ENCODE results near the gene AADAC. TPM values are rescaled to one million over a fixed set of nuclear protein-coding genes. Genes with fewer than 3 reads are reported as not detected.
"Not testable (repeated sequence)": the region's sequence is repeated elsewhere in the genome, so short reads cannot be mapped to it uniquely, and the experiment has no call there.

Gene AADAC
- total RNA-seq, 6 experiments from 2014 or later: not detected

DNA sequence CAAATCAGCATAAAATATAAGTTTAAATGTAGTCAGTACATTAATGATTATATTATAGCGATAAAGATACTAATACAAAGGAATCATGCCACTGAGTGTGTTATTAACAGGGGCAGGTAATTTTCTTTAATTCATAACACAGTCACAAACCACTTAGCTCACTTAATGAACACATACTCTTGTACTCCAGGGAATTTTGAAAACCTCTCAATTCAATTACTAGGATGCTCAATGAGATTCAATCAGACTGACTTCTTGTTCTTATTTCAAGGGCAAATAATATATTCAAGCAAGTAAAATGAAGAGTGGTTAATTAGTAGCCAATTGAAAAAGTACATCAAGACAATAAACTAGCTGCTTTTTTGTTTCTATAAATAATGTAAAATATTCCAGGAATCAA is 53.8 kb downstream of the AADAC start:
- Mint-ChIP-seq H3K9me3 (0 out of 2 replicates have a peak, but pooled peaks cover 4% of the 10 kb centered on the region), H3K36me3 (ENCODE audit: low read depth) (peaks cover 13% of the 10 kb centered on the region), H3K4me1 (ENCODE audit: low read depth) (peaks cover 55% of the 10 kb centered on the region), H3K4me3 (no peak overlapping the region), H3K27ac (no peak overlapping the region), H3K27me3 (ENCODE audit: insufficient read depth) (no peaks in the 10 kb centered on the region)
- TF ChIP-seq, protein P1, sequence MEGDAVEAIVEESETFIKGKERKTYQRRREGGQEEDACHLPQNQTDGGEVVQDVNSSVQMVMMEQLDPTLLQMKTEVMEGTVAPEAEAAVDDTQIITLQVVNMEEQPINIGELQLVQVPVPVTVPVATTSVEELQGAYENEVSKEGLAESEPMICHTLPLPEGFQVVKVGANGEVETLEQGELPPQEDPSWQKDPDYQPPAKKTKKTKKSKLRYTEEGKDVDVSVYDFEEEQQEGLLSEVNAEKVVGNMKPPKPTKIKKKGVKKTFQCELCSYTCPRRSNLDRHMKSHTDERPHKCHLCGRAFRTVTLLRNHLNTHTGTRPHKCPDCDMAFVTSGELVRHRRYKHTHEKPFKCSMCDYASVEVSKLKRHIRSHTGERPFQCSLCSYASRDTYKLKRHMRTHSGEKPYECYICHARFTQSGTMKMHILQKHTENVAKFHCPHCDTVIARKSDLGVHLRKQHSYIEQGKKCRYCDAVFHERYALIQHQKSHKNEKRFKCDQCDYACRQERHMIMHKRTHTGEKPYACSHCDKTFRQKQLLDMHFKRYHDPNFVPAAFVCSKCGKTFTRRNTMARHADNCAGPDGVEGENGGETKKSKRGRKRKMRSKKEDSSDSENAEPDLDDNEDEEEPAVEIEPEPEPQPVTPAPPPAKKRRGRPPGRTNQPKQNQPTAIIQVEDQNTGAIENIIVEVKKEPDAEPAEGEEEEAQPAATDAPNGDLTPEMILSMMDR (IDR thresholded peaks at IDR 0.05): no peak
- DNase-seq: no peak

DNA sequence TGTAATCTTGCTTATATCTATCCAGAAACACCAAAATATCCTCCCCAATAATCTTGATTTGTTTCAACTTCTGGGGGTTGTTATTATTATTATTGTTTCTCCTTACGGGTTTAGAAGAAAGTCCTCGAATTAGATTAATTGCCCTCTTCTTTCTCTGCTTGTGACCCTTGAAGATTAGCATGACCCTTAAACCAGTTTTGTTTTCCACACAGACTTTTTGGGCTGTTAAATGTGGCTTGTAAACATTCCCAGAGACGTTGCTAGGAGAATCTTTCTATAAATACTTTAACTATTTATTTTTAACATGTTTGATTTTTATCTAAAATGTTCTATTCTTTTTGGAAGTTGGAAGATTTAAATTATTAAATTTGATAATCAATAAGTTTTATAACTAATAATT is 55.3 kb downstream of the AADAC start:
- H3K27ac Mint-ChIP-seq: no peak overlapping the region
- H3K4me1 Mint-ChIP-seq (ENCODE audit: low read depth): peaks cover 40% of the 10 kb centered on the region
- DNase-seq: peak; percentile 16
- no peaks in the 10 kb centered on the region for H3K27me3 Mint-ChIP-seq (ENCODE audit: insufficient read depth)
- TF ChIP-seq, protein P1 (IDR thresholded peaks at IDR 0.05): no peak
- no peak overlapping the region for H3K4me3 Mint-ChIP-seq
- H3K36me3 Mint-ChIP-seq (ENCODE audit: low read depth): peaks cover 13% of the 10 kb centered on the region
- 0 out of 2 replicates have a peak, but pooled peaks cover 4% of the 10 kb centered on the region for H3K9me3 Mint-ChIP-seq

DNA sequence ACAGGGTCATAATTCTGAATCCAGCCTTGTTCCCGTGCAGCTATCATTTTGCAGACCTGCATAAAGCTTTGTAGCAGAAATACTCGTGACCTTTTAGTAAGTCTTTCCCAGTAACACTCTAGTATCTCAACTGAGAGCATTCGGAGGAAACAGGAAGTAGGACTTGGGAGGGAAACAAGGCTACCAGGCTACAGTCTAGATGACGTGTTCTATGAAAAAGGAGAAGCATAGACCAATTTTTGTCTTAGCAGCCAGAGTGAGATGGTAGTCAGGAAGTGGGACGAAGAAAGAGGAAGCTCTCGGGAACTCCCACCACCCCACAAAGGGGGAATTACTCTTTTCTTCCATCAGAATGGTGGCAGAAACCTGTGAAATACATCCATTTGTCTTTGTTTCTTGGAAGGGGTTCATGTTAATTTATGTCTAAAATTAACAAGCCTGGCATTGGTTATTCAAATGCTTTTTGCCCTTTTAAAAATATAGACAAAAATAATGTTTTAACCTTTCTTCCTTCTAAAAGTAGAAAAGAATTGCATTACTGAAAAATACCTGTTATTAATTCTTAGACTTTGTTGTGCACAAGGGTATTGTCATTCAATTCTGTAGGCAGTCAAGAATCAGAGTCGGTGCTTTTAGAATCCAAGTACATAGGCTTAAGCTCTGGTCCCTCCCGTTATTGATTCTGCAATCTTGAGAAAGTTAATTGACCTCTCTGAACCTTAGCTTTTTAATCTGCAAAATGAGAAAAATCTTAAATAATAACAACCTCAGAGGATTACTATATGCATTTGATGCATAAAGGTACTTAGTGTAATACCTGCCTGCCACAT is 57.9 kb downstream of the AADAC start:
- Mint-ChIP-seq H3K27me3 (ENCODE audit: insufficient read depth) (no peaks in the 10 kb centered on the region), H3K27ac (no peak overlapping the region), H3K4me1 (ENCODE audit: low read depth) (peaks cover 24% of the 10 kb centered on the region), H3K9me3 (no peaks in the 10 kb centered on the region), H3K36me3 (ENCODE audit: low read depth) (no peaks in the 10 kb centered on the region), H3K4me3 (no peak overlapping the region)
- no peak for DNase-seq
- TF ChIP-seq, protein P1 (IDR thresholded peaks at IDR 0.05): no peak

DNA sequence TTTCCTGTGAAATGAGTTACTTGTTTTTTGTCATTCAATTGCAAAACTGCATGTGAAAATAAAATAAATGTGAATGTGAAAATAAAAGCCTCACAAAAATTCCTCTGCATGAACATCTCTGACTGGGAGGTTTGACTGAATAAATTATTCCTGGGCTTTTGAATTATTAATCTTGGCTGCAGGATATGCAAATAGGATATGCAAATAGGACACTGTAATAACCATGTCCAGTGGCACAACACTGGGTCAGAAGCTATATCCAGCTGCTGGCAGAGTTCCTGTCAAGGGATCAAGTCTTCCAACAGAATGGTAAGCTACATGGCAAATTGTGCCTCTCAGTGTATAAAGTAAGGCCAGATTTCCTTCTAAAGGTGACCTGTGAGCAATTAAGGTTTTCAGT is 59.5 kb downstream of the AADAC start, which contains the start of gene SUCNR1:
TSS of gene SUCNR1 (plus strand) at position 246 of the 400 bp plus-strand sequence. CDS start 6,250 bp downstream, outside the sequence.
- Mint-ChIP-seq H3K9me3 (no peaks in the 10 kb centered on the region), H3K36me3 (ENCODE audit: low read depth) (no peaks in the 10 kb centered on the region), H3K27me3 (ENCODE audit: insufficient read depth) (no peaks in the 10 kb centered on the region), H3K4me3 (no peak within 1 kb of the TSS), H3K4me1 (ENCODE audit: low read depth) (peaks cover 18% of the 10 kb centered on the region), H3K27ac (no peak within 1 kb of the TSS)
- DNase-seq: no peak
- TF ChIP-seq, protein P1 (IDR thresholded peaks at IDR 0.05): no peak

DNA sequence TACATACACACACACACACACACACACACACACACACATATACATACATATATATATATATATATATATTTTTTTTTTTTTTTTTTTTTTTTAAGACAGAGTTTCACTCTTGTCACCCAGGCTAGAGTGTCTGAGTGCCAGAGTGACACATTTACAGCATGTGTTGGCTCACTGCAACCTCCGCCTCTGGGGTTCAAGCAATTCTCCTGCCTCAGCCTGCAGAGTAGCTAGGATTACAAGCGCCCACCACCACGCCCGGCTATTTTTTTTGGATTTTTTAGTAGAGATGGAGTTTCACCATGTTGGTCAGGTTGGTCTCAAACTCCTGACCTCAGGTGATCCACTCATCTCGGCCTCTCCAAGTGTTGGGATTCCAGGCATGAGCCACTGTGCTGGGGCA is 60.2 kb downstream of the AADAC start:
- not testable (repeated sequence) for H3K9me3 Mint-ChIP-seq; H3K4me3 Mint-ChIP-seq; H3K27me3 Mint-ChIP-seq (ENCODE audit: insufficient read depth); DNase-seq; H3K27ac Mint-ChIP-seq; H3K36me3 Mint-ChIP-seq (ENCODE audit: low read depth)
- peaks cover 16% of the 10 kb centered on the region for H3K4me1 Mint-ChIP-seq (ENCODE audit: low read depth)

DNA sequence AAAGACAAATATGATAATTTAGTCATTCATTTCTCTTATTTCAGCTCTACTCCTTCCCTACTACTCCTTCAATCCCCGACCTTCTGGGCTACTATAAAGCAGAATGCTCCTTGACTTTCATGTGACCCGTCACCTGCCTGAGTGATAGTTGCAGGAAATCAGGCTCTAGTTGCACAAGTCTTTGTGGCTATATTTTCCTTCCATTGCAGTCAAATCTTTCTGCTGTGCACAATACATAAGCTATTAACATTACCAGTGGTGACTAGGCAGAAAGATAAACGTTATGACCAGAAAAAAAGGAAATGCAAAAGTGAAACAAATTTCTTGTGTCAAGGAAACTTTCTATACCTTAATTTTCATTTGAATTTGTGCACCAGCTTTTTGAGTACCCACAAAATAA is 61.8 kb downstream of the AADAC start:
- no peak overlapping the region for H3K4me3 Mint-ChIP-seq
- no peaks in the 10 kb centered on the region for H3K9me3 Mint-ChIP-seq
- no peak for DNase-seq
- H3K27me3 Mint-ChIP-seq (ENCODE audit: insufficient read depth): no peaks in the 10 kb centered on the region
- no peaks in the 10 kb centered on the region for H3K36me3 Mint-ChIP-seq (ENCODE audit: low read depth)
- no peak overlapping the region for H3K27ac Mint-ChIP-seq
- TF ChIP-seq, protein P1 (IDR thresholded peaks at IDR 0.05): no peak
- H3K4me1 Mint-ChIP-seq (ENCODE audit: low read depth): peaks cover 25% of the 10 kb centered on the region
